GM19468 (cell line): ENCODE data around the gene GOLGA6L10.
"Not testable (repeated sequence)": the region's sequence is repeated elsewhere in the genome, so short reads cannot be mapped to it uniquely, and the experiment has no call there.

ENCODE experiments used
- ATAC-seq: cut with Tn5 transposase; IDR thresholded peaks from one replicate; pipeline ENCODE4 v1.9.1; 2021; ENCODE audit warnings: mild to moderate bottlenecking, moderate library complexity, moderate number of reproducible peaks; ENCODE audit not compliant: unreplicated experiment; ENCODE audit errors: extremely low read depth

Gene GOLGA6L10

DNA sequence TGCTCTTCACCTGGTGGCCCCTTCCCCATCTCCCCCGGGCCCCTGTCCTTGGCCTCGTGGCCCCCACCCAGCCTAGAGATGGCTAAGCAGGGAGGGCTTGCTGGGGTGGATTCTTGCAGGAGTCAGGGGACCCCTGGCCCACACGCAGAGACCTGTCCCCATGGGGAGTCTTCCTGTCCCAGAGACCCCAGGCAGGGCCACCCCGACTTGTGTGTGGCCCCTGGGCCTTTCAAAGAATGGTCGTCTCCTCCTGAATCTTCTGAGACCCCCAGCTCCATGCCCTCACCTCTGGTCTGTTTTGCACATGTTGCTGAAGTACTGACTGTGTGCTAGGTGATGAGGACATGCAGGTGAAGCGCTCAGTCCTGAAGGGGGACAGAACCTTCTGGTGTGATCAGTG, 28.4 kb downstream of the GOLGA6L10 start:
- ATAC-seq: not testable (repeated sequence)

DNA sequence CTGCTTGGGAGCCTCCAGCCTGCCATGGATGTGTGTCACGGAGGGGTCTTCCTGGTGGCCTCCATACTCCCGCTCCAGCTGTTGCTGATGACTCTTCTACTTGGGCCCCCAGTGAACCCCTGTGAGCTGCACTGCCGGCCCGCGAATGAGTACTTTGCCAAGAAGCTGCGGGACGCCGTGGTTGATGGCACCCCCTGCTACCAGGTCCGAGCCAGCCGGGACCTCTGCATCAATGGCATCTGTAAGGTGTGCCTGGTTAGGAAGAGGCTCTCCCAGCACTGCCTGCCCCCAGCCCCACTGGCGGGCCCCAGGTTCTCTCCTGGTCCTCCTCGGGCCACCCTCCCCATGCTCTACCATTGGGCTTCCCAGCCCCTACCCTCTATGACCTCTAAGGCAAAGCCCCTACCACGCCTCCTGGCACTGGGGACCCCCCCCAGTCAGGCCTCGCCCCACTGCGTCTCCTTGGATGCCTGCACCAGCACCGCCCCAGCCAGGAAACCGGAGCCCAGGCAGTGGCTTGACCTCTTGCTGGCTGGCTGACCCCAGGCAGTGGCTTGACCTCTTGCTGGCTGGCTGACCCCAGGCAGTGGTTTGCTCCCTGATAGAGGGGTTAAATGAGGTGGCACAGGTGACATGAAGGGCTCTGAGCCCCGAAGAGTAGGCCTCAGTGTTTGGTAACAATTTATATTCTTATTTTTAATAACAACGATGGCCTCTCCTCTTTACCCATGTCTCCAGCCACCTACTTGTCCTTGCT, 29.6 kb downstream of the GOLGA6L10 start:
- ATAC-seq: not testable (repeated sequence)

DNA sequence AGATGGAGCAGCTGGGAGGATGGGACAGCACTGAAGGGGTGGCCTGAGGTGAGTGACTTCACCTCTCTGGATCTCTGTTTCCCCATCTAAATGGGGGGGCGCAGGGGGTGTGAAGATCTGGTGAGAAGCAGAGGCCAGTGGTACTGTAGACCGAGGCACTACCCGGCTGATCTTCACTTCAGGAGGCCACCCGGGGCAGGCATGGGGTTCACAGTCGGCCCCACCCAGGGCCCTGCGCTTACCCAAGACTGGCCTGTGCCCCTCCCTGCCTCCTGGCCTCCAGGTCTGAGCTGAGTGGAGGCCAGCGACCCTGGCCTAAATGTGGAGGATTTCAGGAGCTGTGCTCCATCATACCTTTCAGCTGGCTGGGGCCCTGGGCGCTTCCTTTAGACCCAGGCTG, 31.0 kb downstream of the GOLGA6L10 start:
- ATAC-seq: not testable (repeated sequence)

DNA sequence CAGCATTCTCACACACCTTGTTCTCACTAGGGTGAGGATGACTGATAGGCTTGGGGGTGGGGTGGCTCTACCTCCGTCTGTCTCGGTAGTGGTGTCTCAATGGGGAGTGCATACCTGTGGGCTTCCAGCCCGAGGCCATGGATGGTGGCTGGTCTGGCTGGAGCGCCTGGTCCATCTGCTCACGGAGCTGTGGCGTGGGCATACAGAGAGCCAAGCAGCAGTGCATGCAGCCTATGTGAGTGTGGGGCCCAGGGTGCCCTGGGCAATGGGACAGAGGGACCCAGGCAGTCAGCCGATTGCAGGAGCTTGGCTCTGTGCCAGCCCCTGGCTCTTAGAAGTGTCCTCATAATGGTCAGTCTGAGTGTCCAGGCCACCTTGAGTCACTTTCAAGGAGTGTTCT, 31.8 kb downstream of the GOLGA6L10 start:
- not testable (repeated sequence) for ATAC-seq

DNA sequence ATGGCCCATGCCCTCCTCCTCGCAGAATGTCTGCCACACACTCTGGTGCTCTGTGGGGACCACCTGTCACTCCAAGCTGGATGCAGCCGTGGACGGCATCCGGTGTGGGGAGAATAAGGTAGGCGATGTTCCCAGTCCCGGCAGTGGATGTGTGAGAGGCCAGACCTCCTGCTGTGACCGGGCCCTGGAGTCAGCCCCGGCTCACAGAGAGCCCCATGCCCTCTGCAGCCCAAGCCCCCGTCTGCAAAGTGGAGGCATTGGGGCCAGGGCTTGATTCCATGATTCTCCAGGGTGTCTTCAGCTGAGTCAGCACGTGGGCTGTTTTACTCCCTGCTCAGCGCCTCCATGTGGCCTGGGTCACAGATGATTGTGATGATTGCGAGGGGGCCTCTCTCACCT, 32.2 kb downstream of the GOLGA6L10 start:
- no peak for ATAC-seq

DNA sequence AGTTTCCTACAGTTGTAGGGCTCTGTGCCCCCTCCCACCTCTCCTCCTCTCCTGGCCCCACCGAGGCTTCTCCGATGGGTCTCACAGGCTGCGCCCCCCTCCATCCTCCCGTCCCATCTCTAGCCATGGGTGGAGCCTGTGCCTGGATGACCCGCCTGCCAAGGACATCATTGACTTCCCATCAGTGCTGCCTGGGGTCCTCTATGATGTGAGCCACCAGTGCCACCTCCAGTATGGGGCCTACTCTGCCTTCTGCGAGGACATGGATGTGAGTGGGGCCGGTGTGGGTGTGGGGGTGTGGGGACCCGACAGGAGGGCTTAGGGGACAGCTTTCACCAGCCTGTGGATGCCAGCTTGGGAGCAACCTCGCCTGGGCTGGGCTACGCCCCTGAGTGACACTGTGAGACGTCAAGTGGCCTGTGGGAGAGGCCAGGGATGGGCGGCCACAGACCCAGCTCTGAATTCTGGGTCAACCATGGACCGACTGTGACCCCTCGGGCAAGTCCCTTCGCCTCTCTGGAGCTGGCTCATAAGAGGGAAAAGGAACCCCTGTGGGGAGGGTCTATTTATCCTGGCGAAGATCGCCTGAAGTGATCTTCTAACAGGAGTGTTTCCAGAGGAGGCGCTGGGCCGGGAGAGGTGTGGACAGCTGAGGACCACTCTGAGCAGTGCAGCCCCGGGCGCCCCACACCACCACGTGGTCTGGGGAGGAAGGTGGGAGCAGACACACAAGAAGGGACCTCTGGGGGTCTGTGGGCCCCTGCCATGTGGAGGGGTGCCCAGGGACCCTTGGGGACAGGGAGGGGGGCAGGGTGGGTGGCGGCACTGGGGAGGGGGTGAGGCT, 32.8 kb downstream of the GOLGA6L10 start:
- ATAC-seq: not testable (repeated sequence)

DNA sequence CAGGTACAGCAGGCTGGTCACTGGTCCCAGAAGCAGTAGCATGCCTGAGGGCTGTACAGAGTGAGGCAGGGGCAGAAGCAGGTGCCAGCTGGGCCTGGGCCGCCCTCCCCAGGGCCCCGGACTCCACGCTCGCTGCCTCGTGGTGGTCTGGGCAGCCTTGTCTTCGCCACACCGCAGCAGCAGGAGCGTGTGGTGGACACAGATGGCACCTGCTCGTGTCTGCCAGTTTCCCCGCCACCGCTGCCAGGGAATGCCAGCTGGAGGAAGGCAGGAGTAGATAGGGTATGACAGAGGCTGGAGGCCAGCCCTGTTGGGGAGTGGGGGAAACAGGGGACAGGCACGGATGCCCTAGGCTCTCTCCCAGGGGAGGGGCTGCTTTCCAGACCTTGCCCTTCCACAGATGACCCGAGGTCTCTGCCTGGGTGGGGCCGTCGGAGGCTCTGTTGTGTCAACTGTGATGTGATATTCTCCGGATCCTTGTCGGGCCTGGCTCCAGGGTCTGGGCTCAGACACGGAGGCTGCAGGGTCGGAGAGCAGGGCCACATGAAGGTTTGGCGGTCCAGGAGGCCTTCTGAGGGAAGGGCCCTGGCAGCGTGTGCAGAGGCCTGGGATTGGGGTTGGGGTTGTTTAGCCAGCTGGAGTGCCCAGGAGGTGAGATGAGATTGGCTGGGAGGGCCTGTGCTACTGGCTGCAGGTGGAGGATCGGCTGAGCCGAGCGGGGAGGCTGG, 33.6 kb downstream of the GOLGA6L10 start:
- ATAC-seq: no peak

DNA sequence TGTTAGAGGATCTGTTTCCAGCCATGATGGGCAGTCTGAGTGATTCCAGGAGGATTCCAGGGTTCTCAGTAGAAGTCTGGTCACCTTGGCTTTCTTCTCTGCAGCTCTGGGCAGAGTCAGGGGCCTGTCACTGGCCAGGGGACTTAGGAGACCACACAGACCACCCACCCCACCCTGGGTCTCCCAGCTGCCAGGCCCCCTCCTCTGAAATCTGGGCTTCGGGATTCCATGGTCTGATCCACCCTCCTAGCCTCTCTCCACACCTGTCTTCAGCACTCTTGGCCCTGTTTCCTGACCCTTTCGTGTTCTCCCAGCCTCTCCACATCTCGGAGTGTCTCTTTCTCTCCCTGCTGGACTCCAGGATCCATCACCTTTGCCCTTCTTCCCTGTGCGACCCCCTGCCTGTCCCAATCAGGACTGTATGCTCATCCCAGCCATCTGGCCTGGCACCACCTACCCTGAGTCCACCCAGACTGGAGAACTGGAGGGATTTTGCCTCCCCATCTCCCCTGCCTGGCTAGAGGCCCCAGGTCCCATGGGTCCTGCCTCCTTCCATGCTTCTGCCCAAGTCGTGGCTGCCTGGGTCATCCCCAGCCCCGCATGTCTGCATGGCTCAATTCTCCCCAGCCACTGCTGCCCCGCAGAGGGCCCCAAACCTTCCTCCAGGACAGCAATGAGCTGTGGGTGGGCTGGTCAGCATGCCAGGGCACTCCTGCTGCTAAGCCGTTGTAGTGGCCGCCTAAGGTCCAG, 34.3 kb downstream of the GOLGA6L10 start:
- no peak for ATAC-seq

DNA sequence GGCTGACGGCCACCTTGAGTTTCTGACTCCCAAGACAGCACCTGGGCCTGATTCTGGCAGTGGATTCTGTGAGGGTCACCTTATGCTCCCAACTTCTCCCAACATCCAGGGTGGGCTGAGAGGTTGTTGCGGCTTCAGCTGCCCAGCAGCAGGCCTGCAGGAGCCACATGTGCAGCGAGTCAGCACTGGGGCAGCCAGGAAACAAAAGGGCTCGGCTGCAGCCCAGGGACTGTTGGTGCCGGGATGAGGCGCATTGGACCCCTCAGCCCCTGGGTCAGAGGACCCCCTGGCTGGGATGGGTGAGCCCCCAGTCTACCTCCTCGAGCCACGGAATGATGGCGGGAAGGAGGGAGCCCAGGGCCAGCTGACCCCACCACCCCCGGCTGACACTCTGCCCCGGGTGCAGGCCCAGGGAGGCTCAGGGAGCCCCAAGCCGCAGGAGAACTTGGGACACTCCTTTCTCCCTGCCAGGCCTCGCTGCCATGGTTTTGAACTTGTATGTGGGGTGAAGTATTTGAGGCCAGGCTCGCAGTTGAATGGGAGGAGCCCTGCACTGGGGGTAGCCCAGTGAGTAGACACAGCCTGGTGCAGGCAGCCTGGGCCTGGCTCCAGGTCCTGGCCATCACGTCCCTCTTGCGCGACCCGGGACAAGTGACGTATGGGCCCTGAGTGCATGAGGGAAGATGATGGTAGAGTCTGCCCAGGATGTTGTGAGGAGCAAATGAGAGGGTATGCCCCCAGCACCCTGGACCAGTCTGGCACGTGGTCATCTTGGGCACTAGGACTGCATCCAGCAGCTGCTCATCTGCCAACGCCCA, 35.1 kb downstream of the GOLGA6L10 start:
- ATAC-seq: not testable (repeated sequence)

DNA sequence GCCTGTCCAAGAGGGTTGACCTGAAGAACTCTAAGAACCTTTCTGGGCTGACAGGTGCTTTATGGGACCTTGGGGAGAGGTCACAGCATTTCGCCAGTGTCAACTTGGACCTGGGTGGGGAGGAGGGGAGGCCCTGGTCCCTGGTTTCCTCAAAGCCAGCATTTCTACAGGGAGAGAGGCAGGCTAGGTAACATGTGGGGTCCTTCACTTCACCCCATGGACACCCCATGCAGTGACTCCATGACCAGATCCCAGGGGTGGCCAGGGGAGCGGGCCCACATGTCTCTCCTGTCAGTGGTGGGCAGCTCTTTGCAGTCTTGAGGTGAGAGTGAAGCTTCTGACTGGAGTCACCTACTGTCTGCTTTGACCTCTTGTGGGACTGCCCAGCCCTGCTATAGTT, 35.8 kb downstream of the GOLGA6L10 start:
- ATAC-seq: no peak

DNA sequence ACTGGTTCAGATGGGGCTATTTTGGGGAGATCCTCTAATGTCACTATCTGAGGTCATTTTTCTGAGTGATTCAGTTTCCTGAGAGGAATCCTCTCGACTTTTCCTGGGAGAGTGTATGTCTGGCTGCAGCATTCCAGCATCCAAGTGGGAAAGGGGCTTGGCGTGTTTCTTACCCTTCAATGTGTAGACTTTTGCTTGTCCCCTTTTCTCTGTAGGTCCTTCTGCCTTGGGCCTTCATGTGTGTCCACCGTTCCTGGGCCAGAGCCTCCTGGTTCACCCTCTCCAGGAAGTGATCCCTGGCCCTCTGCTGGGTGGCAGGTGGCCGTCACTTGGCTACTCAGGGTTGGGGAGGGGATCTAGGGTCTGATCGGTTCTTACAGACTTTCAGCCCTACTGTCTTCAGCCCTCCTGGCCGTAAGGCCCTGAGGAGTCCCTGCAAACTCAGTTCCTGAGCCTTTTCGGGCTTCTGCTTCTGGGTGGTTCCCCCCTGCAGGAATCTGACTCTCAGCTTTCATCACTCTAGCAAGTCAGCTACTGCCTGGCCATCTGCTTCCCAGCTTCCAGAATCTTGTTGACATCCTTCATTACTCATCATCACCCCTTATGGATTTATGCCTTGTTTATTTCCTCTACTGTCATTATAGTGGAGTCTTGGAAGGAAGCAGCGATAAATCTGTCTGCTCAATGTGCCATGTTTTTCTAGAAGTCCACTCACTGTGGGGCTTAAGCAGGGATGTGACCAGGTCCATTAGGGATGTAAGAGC, 36.5 kb downstream of the GOLGA6L10 start:
- ATAC-seq: no peak

DNA sequence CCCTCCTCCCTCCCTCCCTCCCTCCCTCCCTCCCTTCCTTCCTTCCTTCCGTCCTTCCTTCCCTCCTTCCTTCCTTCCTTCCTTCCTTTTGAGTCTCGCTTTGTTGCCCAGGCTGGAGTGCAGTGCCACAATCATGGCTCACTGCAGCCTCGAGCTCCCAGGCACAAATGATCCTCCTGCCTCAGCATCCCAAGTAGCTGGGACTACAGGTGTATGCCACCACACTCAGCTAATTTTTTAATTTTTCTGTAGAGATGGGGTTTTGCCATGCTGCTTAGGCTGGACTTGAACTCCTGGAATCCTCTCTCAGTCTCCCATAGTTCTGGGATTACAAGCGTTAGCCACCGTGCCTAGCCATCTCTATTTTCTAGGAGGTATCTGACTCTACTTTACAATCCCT, 38.0 kb downstream of the GOLGA6L10 start:
- ATAC-seq: not testable (repeated sequence)

DNA sequence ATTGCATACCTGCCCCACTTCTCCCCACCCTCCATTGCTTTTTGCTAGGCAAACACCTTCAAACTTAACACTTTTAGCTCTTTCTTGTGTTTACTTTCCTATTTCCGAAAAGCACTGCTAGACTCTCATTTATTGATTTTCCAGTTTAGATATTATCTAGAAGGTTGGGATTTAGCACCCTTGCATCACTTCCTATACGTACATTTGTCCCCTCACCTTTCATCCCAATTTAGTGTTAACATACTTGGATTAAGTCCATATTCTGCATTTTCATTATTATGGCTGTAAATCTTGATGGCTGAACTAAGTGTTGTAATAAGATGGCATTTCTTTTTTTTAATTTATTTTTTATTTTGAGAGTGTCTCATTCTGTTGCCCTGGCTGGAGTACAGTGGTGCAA, 39.5 kb downstream of the GOLGA6L10 start:
- no peak for ATAC-seq

DNA sequence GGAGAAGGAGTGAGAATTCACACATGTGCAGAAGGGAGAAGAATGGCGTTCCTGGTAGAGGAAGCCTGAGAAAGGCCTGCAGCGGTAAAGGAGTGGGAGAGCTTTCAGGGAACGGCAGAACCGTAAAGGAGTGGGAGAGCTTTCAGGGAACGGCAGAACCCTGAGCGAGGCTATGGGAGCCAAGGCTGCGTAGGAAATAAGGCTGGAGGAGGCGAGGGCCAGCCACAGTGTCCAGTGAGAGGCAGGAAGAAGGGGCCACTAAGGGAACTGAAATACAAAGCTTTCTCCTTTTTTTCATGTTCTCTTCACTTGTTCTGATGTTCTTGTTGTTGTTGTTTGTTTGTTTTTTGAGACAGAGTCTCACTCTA, 41.6 kb downstream of the GOLGA6L10 start:
- ATAC-seq: no peak

DNA sequence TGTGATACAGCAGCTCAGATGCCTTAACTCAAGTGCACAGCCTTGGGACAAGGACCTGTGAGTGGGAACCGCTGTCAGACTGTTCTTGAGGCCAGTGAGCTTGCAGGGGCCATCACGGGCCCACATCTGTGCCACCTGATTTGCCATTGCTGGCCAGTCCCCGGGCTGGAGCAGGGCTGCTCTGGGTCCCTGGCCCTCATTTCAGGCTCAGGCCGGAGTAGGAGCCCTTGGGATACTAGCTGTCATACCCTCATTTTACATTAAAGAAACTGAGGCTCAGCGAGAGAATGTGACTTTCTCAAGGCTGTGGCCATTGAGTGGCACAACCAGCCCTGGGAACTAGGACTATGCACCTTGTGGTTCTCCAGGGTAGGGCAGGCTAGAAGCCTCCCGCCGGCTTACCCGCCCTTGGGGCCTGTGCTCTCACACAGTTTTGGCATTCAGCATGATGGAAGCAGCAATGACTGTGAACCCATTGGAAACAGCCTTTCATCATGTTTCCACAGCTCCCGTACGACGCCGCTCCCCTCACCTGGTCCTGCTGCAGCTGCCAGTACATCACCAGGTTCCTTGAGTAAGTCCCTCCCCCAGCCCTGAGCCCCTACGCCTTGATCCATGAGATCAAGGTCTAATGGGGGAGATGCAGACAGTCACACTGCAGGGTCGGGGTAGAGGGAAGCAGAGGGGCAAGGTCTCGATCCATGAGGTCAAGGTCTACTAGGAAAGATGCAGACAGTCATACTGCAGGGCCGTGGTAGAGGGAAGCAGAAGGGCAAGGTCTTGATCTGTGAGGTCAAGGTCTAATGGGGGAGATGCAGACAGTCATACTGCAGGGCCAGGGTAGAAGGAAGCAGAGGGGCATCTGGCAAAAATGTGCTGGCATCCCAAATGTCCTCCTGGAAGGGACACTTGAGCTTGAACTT, 42.2 kb downstream of the GOLGA6L10 start:
- ATAC-seq: no peak

DNA sequence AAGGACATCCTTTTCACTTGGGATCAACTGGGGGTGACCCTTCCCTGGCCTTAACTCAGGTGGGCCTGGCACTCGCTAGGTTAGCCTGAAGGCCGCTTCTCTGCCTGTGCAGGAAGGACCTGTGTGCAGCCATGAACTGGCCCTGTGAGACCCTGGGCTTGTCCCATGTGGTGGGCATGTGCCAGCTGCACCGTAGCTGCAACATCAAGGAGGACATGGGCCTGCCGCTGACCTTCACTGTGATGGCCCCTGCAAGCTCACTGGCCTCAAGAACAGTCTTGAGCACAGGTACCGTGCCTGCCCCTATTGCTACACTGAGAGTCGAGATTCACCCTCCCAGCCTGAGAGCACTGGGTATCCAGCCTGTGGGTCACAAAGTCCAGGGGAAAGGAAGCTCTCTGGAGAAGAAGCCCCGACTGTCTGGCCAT, 43.6 kb downstream of the GOLGA6L10 start:
- ATAC-seq: no peak

DNA sequence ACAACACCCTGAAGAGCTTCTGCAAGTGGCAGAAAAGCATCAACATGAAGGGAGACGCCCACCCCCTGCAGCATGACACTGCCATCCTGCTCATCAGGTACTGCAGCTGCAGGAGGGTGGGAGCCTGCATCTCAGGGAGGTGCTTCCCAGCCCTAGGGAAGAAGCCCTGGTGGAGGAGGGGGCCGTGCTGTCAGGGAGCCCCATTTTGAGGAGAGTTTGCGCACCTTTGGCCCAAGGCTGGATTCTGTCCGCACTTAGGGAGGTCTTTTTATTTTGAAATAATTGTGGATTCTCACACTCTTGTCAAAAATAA, 44.5 kb downstream of the GOLGA6L10 start:
- no peak for ATAC-seq
